HS-27A (cell line): ENCODE results near the gene MINDY4.

ENCODE experiments used
- DNase-seq: peaks from one replicate; pipeline ENCODE4 v3.0.0-alpha.2; 2012; ENCODE audit warnings: low read depth, missing footprints

MINDY4 gene

GRCh38 chr7:30917216-30917893 lies 146.1 kb downstream of the MINDY4 start:
- no peak for DNase-seq

- no peak for DNase-seq
Measured at GRCh38 chr7:30918676-30919075, 147.5 kb downstream of the MINDY4 start.

DNA sequence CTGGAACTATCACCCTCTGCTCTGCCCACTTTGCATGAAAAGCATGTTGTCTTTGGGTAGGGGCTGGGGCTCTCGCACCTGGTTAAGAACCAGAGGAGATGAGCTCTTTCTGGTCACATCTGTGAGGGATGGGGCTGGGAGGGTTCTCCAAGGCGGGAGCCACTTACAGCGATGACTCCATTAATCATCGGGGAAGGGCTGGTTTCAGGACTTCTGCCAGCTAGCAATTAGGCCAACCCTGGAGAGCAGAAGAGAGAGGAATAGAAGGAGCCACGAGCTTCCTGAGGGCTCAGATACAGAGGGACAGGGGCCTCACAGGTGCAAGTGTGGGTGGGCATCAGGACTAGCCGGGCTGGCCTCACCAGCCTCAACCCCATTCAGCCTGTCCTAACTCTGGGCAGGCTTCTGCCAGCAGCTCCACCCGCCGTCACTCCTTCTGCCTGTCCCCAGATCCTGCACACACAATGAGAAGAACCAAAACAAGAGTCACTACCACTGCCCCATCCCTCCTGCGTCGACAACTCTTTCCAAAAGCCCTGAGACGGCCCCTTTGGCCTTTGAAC lies 148.9 kb downstream of the MINDY4 start:
- DNase-seq: no peak

DNA sequence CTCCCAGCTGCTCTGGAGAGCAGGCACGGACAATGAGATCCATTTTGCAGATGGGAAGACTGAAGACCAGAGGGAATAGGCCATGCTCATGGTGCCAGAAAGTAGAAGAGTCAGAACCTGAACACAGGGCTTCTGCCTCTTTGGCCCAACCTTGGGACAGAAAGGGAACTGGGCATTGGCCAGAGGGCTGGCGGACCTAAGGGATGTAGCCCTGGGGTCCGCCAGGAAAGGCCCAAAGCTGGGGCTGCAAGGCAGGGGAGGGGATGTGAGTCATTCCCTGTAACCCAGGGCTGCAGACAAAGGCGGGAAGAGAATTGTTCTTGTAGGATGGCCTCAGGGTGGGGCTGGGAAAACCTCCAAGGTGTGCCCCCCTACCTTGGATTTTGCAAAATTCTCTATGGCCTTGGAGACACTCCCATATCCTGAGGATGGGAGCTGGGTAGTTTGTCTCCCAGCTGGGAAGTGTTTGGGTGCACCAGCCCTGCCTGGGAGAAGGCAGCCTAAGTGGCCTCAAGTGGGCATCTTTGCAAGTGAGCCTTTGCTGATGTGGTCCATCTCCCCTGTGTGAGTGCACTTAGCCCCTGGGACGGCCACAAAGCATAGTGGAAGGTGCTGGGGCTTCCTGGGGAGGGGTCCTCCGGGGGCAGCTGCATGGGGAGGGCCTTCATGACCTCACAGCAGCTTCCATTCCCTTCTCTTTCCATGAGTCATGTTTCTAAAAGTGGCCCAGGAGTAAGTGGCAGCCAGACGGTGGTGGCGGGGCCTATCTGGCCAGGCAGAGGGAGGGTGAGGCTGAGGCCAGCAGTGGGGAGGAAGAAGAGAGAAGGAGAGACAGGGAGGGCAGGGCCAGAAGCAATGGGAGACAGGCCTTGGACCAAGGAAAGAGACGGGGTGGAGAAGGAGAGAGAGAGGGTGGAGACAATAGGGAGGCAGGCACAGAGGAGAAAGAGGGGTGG lies 149.6 kb downstream of the MINDY4 start:
- no peak for DNase-seq

- no peak for DNase-seq
Measured at GRCh38 chr7:30921540-30922401, 150.6 kb downstream of the MINDY4 start.

DNA sequence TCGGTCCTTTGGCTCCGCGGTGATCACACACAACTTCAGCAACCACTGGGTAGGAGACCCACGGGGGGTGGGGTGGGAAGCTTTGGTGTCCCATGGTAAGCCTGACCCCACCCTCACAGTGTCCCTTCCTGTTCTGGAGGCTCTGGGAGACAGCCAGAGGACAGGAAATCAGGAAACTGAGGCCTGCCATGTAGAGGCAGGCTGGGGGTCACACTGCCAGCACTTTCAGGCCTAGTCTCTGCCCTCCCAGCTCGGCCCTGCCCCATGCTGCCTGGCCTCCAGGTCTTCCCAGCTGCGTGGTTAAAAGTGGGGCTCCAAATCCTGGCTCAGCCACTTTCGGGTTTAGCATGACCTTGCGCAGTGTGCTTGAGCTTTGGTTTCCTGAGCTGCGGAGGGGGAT lies 151.4 kb downstream of the MINDY4 start:
- DNase-seq: no peak

DNA sequence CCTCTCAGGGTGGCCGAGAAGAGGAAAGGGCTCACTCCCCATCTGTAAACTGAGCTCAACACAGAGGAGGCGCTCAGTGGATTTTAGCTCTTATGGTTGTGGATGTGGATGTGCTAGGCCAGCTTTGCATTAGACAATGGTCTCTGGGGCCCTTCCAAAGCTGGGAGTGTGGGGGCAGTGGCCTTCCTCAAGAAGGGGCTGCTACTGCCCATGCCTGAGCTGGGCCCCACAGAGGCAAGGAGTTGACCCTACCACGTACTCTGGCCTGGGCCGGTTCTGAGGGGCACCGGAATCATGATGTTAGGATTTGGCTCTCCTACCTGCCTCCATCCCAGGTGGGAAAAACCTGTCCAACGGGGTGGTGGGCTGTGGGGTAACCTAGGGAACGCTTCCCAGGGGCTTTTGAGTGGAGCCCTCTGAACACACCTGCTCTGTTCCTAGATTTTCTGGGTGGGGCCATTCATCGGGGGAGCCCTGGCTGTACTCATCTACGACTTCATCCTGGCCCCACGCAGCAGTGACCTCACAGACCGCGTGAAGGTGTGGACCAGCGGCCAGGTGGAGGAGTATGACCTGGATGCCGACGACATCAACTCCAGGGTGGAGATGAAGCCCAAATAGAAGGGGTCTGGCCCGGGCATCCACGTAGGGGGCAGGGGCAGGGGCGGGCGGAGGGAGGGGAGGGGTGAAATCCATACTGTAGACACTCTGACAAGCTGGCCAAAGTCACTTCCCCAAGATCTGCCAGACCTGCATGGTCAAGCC lies 152.0 kb downstream of the MINDY4 start:
- no peak for DNase-seq

DNA sequence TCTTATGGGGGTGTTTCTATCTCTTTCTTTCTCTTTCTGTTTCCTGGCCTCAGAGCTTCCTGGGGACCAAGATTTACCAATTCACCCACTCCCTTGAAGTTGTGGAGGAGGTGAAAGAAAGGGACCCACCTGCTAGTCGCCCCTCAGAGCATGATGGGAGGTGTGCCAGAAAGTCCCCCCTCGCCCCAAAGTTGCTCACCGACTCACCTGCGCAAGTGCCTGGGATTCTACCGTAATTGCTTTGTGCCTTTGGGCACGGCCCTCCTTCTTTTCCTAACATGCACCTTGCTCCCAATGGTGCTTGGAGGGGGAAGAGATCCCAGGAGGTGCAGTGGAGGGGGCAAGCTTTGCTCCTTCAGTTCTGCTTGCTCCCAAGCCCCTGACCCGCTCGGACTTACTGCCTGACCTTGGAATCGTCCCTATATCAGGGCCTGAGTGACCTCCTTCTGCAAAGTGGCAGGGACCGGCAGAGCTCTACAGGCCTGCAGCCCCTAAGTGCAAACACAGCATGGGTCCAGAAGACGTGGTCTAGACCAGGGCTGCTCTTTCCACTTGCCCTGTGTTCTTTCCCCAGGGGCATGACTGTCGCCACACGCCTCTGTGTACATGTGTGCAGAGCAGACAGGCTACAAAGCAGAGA lies 152.7 kb downstream of the MINDY4 start:
- no peak for DNase-seq

- no peak for DNase-seq
Measured at GRCh38 chr7:30924624-30925023, 153.4 kb downstream of the MINDY4 start.

- DNase-seq: no peak
Measured at GRCh38 chr7:30925117-30925516, 153.9 kb downstream of the MINDY4 start.

- DNase-seq: no peak
Measured at GRCh38 chr7:30925913-30926312, 154.7 kb downstream of the MINDY4 start.

GRCh38 chr7:30926313-30926712 lies 155.1 kb downstream of the MINDY4 start:
- no peak for DNase-seq

- no peak for DNase-seq
Measured at GRCh38 chr7:30927040-30927439, 155.8 kb downstream of the MINDY4 start.

GRCh38 chr7:30927559-30927958 lies 156.3 kb downstream of the MINDY4 start:
- DNase-seq: no peak

DNA sequence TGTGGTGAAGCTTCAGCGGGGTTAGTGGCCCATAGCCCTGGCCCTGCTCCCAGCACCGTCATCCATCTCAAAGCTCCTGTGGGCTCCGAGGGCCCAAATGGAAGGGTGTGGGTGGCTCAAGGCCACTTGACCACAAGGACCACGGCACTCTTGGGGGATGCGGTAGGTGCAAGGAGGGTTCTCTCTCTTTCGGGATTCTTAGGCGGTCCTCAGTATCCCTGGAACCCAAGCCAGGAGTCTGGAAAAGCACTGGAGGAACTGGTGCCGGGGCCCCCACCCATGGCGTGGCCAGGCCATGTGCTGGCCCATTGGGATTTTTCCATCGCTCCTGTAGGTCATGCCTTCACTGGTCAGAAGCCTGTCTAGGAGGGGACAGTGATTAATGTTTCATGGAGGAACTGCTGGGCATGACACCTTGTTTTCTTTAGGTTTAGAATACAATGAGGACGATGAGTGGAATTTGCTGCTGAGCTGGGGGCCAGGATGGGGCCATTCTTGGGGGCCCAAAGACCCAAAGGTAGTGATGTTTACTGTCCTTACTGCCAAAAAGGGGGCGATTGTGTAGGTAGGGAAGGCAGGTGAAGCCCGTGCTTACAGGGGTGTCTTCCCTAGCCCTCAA lies 157.1 kb downstream of the MINDY4 start:
- no peak for DNase-seq

- DNase-seq: no peak
Measured at GRCh38 chr7:30929686-30930085, 158.5 kb downstream of the MINDY4 start.

- DNase-seq: no peak
Measured at GRCh38 chr7:30930621-30931020, 159.4 kb downstream of the MINDY4 start.

- no peak for DNase-seq
Measured at GRCh38 chr7:30931161-30931928, 160.1 kb downstream of the MINDY4 start.

DNA sequence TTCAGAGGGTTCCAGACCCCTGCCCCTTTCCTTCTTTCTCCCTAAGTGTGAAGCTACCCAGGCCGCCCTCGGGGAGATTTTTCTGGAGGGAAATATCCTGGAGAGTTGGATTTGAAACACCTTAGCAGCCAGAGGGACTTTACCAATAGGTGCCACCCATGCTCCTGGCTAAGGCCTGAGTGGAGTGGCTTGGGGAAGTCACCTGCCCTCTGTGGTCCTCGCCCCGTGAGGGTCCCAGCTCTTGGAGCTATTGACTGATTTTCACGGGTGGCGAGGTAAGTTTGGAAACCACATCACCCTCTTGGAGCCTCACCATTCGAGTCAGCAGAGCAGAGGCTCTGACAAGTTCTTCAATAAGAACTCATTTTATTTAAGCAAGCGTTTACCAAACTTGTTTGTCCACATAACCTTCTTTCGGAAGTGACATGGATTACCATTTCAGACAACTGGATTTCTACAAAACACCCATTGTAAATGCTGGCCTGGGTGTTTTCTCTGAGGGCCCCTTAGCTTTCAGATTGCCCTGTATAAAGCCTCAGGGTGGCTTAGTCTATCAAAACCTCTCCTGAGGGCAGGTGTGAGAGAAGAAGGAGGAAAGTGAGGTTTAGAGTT lies 160.8 kb downstream of the MINDY4 start:
- DNase-seq: no peak
